Heart left ventricle (tissue), 16 donors: Measurements from ENCODE around the gene TRIOBP. TPM values are rescaled to one million over a fixed set of nuclear protein-coding genes. Genes with fewer than 3 reads are reported as not detected.

ENCODE experiments used
- ATAC-seq, 4 donors: fragments of 200-7000 bp; cut with Tn5 transposase; one replicate each; pipeline ENCODE4 v1.9.1; 2020 to 2022; ENCODE audit warnings: moderate library complexity in 4 of 4, mild to moderate bottlenecking in 3 of 4, moderate number of reproducible peaks in 1 of 4
- DNase-seq, 5 donors: peaks; one replicate each; pipeline ENCODE4 v3.0.0-alpha.2; 2020
- H3K27ac ChIP-seq, 12 donors: fragments of 200-600 bp; sonication (generic) in 4 of 12; one replicate each; pipeline versions ENCODE4 v1.5.0 to v1.8.0; 2016 to 2022; ENCODE audit warnings: mild to moderate bottlenecking in 2 of 12
- H3K27me3 ChIP-seq, 9 donors: fragments of 200-600 bp; sonication (generic) in 2 of 9; one replicate each; pipeline versions ENCODE4 v1.5.1 to v1.8.0; 2016 to 2022; ENCODE audit warnings: mild to moderate bottlenecking in 3 of 9
- H3K36me3 ChIP-seq, 9 donors: fragments of 200-600 bp; sonication (generic) in 2 of 9; one replicate each; pipeline versions ENCODE4 v1.5.0 to v1.8.0; 2018 to 2022; ENCODE audit warnings: mild to moderate bottlenecking in 2 of 9
- H3K4me1 ChIP-seq, 12 donors: fragments of 200-600 bp; sonication (generic) in 4 of 12; one replicate each; pipeline versions ENCODE4 v1.5.0 to v1.8.0; 2016 to 2022; ENCODE audit warnings: mild to moderate bottlenecking in 3 of 12
- H3K4me3 ChIP-seq, 12 donors: fragments of 200-600 bp; sonication (generic) in 4 of 12; one replicate each; pipeline versions ENCODE4 v1.5.0 to v1.8.0; 2017 to 2022; ENCODE audit warnings: mild to moderate bottlenecking in 9 of 12, moderate library complexity in 4 of 12
- H3K9me3 ChIP-seq, 12 donors: fragments of 200-600 bp; sonication (generic) in 4 of 12; one replicate each; pipeline versions ENCODE4 v1.5.0 to v1.8.0; 2016 to 2022; ENCODE audit warnings: mild to moderate bottlenecking in 1 of 12
- CTCF ChIP-seq, 12 donors: fragments of 200-600 bp; sonication (generic) in 4 of 12; IDR thresholded peaks; one replicate each; pipeline versions ENCODE4 v1.5.0 to v1.8.0; 2018 to 2022; ENCODE audit warnings: antibody characterized with exemption in 12 of 12, mild to moderate bottlenecking in 5 of 12
- POLR2A ChIP-seq, 2 donors: fragments of 450-650 bp; IDR thresholded peaks; one replicate each; pipeline ENCODE4 v1.6.1; 2017; ENCODE audit warnings: antibody characterized with exemption in 2 of 2, mild to moderate bottlenecking in 2 of 2, moderate library complexity in 2 of 2
- WGBS, 4 donors: extraction: QIAGEN DNeasy Blood & Tissue Kit in 2 of 4; methylation state at CpG; one replicate each; pipeline versions ENCODE4 v1.1.5 to v1.1.7; 2013 to 2018; 5-methylcytosine and 5-hydroxymethylcytosine counted together
- intact Hi-C, 10 donors: fragments of 100-400 bp; cut with DNase I; formaldehyde crosslinking; loops; one replicate each; pipeline versions ENCODE4 v1.11.1 to v1.14.2; 2022
- polyA plus RNA-seq, 2 donors: library from polyadenylated mRNA; stranded (reverse); fragments of 200-250 nt; gene quantifications; one replicate each; pipeline ENCODE4 v1.2.3, GENCODE V29; 2013
- total RNA-seq, 9 donors: library from RNA; depleted of rRNA in 2 of 9; stranded (reverse); fragments of >200 nt in 2 of 9; fragmentation: NEBNext Ultra II Directional in 3 of 9; extraction: Animal tissue kit (Norgen Biotek cat#: 25700) in 3 of 9; gene quantifications; one replicate each; pipeline versions ENCODE4 v1.1.0 to v1.2.4, GENCODE V29; 2016 to 2023
- donor health status: ischemic (EF 13 %, LVEDD 7.1; RV severe dilation, severe dysfunction).
- donor health status: healthy with polysubstance abuse.
- donor health status: DM: no; HTN: yes; CAD: no.
- donor health status: DM: no; HTN: no; CAD: no.
- donor health status: ischemic (EF 25% LVEDD 6.9; RV normal size, moderate dysfunction).
- donor health status: ischemic (EF 25% LVEDD 5.7; RV mildly dilated, moderate dysfunction).
- donor health status: healthy.
- donor health status: DM: yes; HTN: yes; CAD: no.
- donor health status: ischemic (EF 35%, LVEDD 5.7; RV mildly dilated, moderate dysfunction).
- donor health status: nonischemic (EF 11% LVEDD 7.7; RV severe dilation, severe dysfunction).
- donor health status: DM: yes; HTN: yes; CAD: no.
- donor health status: PGD.
- donor health status: ischemic (EF 29% LVEDD 5.4; RV normal size, mild dysfunction).
- donor health status: nonischemic (EF 23%, LVEDD 6.1; RV moderate dilation, normal function).

TRIOBP gene
- total and polyA plus RNA-seq, 11 donors, result 54.9 to 147 (median 94.7) TPM

DNA sequence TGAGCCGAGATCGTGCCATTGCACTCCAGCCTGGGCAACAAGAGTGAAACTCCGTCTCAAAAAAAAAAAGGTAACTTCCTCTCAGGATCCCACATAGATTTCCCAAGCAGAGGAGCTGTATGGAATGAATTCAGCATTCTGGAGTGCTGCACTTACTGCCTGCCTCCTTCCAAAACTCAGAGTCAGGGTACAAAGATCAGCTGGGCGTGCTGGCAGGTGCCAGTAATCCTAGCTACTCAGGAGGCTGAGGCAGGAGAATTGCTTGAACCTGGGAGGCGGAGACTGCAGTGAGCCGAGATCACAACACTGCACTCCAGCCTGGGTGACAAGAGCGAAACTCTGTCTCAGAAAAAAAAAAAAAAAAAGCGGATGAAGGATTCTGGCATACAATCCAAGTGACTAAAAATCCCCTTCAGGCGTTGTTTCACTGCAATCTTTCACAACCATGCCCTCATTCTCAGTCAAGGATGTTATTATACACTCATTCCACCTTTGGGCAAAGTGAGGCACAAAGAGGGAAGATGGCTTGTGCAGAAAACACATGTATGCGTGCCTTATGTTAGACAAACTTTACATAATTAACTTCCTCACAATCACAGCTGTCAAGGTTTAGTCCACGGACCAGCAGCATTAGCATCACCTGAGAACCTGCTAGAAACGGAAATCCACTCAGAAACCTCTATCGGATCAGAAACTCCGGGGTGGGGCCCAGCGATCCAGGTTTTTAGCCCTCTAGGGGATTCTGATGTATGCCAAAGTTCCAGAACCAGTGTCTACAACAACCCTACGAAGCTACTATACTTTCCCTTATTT lies 11.8 kb upstream of the TRIOBP start:
- peaks cover 4 to 32% (median 21%) of the 10 kb centered on the region in 12 donors for H3K4me1 ChIP-seq

GRCh38 chr22:37686002-37686982 lies 10.6 kb upstream of the TRIOBP start, which contains the start of gene NOL12:
Gene NOL12 (plus strand): TSS chr22:37686343. CDS start chr22:37686393, 50 bp downstream.
- DNase-seq (peak; percentile 83 to 90 (median 85)), ATAC-seq (peak; percentile 79 to 96 (median 92))
- H3K4me1 ChIP-seq, result peaks cover 4 to 28% (median 17%) of the 10 kb centered on the region in 12 donors
- peak within 1 kb of the TSS; percentile 59 to 92 (median 84) for H3K4me3 ChIP-seq
- intact Hi-C loops, result loop anchor here in 6 of 10 donors (5.0 to 10.0 kb wide), 5 partner anchors 39 to 109 kb away; no protein-coding TSS in a partner anchor
- 2 to 3% (median 3%) methylated on average over 59 to 62 of the region's 62 CpGs for WGBS, 4 donors
- H3K9me3 ChIP-seq, result no peaks in the 10 kb centered on the region
- H3K27ac ChIP-seq, result peak within 1 kb of the TSS; percentile 59 to 97 (median 90)
- no peak for TF ChIP-seq POLR2A (IDR thresholded peaks at IDR 0.05)
- peak in 2 of 12 donors; percentile 7 to 41 for TF ChIP-seq CTCF (IDR thresholded peaks at IDR 0.05)
- peaks cover 0 to 35% (median 30%) of the 10 kb centered on the region in 9 donors for H3K36me3 ChIP-seq
- no peaks in the 10 kb centered on the region for H3K27me3 ChIP-seq

More for the DNA sequence above, 11.8 kb upstream of the TRIOBP start:
- TF ChIP-seq CTCF (IDR thresholded peaks at IDR 0.05), result no peak
- no peak for TF ChIP-seq POLR2A (IDR thresholded peaks at IDR 0.05)
- no peak overlapping the region for H3K27ac ChIP-seq
- WGBS, 4 donors, result 77 to 85% (median 83%) methylated on average over 16 of the region's 16 CpGs
- intact Hi-C loops, result loop anchor here in 9 of 10 donors (5.0 to 10.0 kb wide), 7 partner anchors 38 to 110 kb away; no protein-coding TSS in a partner anchor
- no peak overlapping the region for H3K4me3 ChIP-seq
- no peaks in the 10 kb centered on the region for H3K9me3 ChIP-seq
- DNase-seq (no peak), ATAC-seq (no peak)
- peaks cover 0 to 26% (median 20%) of the 10 kb centered on the region in 9 donors for H3K36me3 ChIP-seq
- no peaks in the 10 kb centered on the region for H3K27me3 ChIP-seq

DNA sequence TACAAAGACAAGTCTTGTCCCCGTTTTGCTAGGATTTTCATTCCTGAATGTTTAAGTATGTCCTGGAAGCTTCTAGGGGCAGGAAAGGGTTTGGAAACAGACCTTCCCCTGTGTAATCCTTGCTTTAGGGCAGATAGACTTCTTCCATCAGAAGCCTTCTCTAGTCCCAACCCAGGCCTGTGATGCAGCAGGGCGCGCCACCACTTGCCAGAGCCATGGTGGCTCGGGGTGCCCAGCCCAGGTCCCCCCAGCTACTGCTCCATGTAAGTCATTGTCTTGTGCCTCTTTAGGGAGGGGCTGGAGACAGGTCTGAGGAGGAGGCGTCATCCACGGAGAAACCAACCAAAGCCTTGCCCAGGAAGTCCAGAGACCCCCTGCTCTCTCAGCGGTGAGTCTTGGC lies 6.4 kb upstream of the TRIOBP start:
- Histone ChIP-seq H3K27me3 (no peaks in the 10 kb centered on the region), H3K36me3 (peaks cover 0 to 66% (median 54%) of the 10 kb centered on the region in 9 donors), H3K27ac (no peak overlapping the region), H3K9me3 (no peaks in the 10 kb centered on the region), H3K4me3 (no peak overlapping the region), H3K4me1 (peaks cover 4 to 23% (median 12%) of the 10 kb centered on the region in 12 donors)
- DNase-seq (peak in 1 of 5 donors; percentile 5), ATAC-seq (no peak)
- 85 to 93% (median 93%) methylated on average over 5 to 7 of the region's 7 CpGs for WGBS, 4 donors
- intact Hi-C loops, result loop anchor here in 2 of 10 donors (10.0 kb wide), 1 partner anchor 104 kb away; no protein-coding TSS in a partner anchor
- TF ChIP-seq POLR2A (IDR thresholded peaks at IDR 0.05) (no peak), CTCF (IDR thresholded peaks at IDR 0.05) (no peak)
